ENCODE data around the gene KIAA1755. TPM values are rescaled to one million over a fixed set of nuclear protein-coding genes. Genes with fewer than 3 reads are reported as not detected.
A peak's percentile ranks its signal among the peaks of the same experiment; 100 is the strongest.

Gene KIAA1755
- total and polyA plus RNA-seq, 9 of the 15 experiments (the other 6 are each of a cell fraction or from before 2014, with no cell fraction given) = not detected

GRCh38 chr20:38210741-38211140 lies 49.8 kb downstream of the KIAA1755 start:
- Histone ChIP-seq H3K27me3 (ENCODE audit: control insufficient read depth in 2 of 2, insufficient read depth in 2 of 2, low read length in 2 of 2) (peaks cover 10 to 31% of the 10 kb centered on the region in 2 experiments; a peak in 4 of 5 replicates), H2AFZ (ENCODE audit: low read depth, low read length) (no peak overlapping the region), H3K9me3 (replicated peaks; ENCODE audit: control insufficient read depth, insufficient read depth, low read depth, low read length) (no peaks in the 10 kb centered on the region; the same call in 1 of the 2 replicates), H3K27ac (ENCODE audit: extremely low read depth, low read depth, low read length) (no peak overlapping the region), H3K79me2 (ENCODE audit: control insufficient read depth, insufficient read depth, low read length) (no peaks in the 10 kb centered on the region), H3K9me1 (ENCODE audit: control insufficient read depth, insufficient read depth, low read length) (no peaks in the 10 kb centered on the region), H4K20me1 (replicated peaks; ENCODE audit: control insufficient read depth, insufficient read depth, low read length) (no peaks in the 10 kb centered on the region; the same call in 1 of the 2 replicates), H3K4me2 (ENCODE audit: insufficient read depth, low read length) (no peak overlapping the region), H3K4me1 (replicated peaks in 1 of 2; ENCODE audit: control insufficient read depth in 2 of 2, insufficient read depth in 2 of 2, low read length in 2 of 2) (peaks cover 0 to 7% of the 10 kb centered on the region in 2 experiments; a peak in 1 of 5 replicates), H3K36me3 (ENCODE audit: control insufficient read depth, insufficient read depth, low read length) (no peaks in the 10 kb centered on the region), H3K9ac (ENCODE audit: insufficient read depth in 1 of 2, low read depth in 2 of 2, low read length in 2 of 2) (no peak overlapping the region), H3K4me3 (no peak overlapping the region)
- in situ Hi-C loops (cut with MboI) = loop anchor here (5.0 to 10.0 kb wide), 2 partner anchors 153 to 316 kb away; no protein-coding TSS in a partner anchor
- WGBS (ENCODE audit: insufficient coverage, low coverage, missing lambda C conversion rate) = 0% methylated on average over 5 of the region's 6 CpGs
- CTCF ChIA-PET (ENCODE audit: low intra/inter-chr PET ratio) = no interaction called here
- DNase-seq (ENCODE audit: extremely low read depth in 1 of 4, low spot score in 3 of 4) = peak in 2 of 4 experiments; percentile 54 to 55
- no peak for FAIRE-seq
- no TSS peak for BruUV-seq (replicated peaks)
- POLR2A ChIA-PET = no interaction called here
- no peak for ATAC-seq
- intact Hi-C loops (cut with micrococcal nuclease) = no loop called here
- no peak for TF ChIP-seq ZNF212 (CRISPR knock-in tag; IDR thresholded peaks at IDR 0.05)
- no peak for TF ChIP-seq PML (IDR thresholded peaks at IDR 0.05; ENCODE audit: low read length)
- no peak for TF ChIP-seq STAT5B (CRISPR knock-in tag; IDR thresholded peaks at IDR 0.05)
- peak; percentile 29; the same call in 1 of the 2 replicates for TF ChIP-seq MAFK (IDR thresholded peaks at IDR 0.05; ENCODE audit: low read length)
- no peak for TF ChIP-seq STAG1 (CRISPR knock-in tag; IDR thresholded peaks at IDR 0.05; ENCODE audit: borderline replicate concordance)
- TF ChIP-seq NONO (IDR thresholded peaks at IDR 0.05; ENCODE audit: low read depth in 2 of 2, low read length in 1 of 2) = no peak
- no peak for TF ChIP-seq HDAC3 (IDR thresholded peaks at IDR 0.05; ENCODE audit: borderline replicate concordance, partially characterized antibody)
- no peak for TF ChIP-seq SRSF7 (optimal IDR thresholded peaks at IDR 0.05; ENCODE audit: low read depth, low read length)
- no peak for TF ChIP-seq TARDBP (IDR thresholded peaks at IDR 0.05)
- no peak for TF ChIP-seq SMARCE1 (IDR thresholded peaks at IDR 0.05)
- TF ChIP-seq RAD21 (CRISPR knock-in tag; conservative IDR thresholded peaks at IDR 0.05 in 1 of 2, IDR thresholded peaks at IDR 0.05 in 1 of 2) = no peak
- TF ChIP-seq POLR2A (conservative IDR thresholded peaks at IDR 0.05) = no peak
- no peak for TF ChIP-seq POLR2G (IDR thresholded peaks at IDR 0.05; ENCODE audit: low read depth, low read length)
- TF ChIP-seq FOXA3 (CRISPR knock-in tag; conservative IDR thresholded peaks at IDR 0.05 in 1 of 2, IDR thresholded peaks at IDR 0.05 in 1 of 2) = no peak
- TF ChIP-seq VEZF1 (CRISPR knock-in tag; IDR thresholded peaks at IDR 0.05) = 0 out of 2 replicates have a peak, but pooled peaks have one; percentile 7
- no peak for TF ChIP-seq BRD9 (IDR thresholded peaks at IDR 0.05; ENCODE audit: low read depth, partially characterized antibody)
- no peak for TF ChIP-seq ZNF324 (CRISPR knock-in tag; IDR thresholded peaks at IDR 0.05)
- no peak for TF ChIP-seq ESRRB (CRISPR knock-in tag; IDR thresholded peaks at IDR 0.05; ENCODE audit: borderline replicate concordance)
- no peak for TF ChIP-seq ZKSCAN1 (IDR thresholded peaks at IDR 0.05; ENCODE audit: low read depth, low read length)
- TF ChIP-seq ZNF785 (CRISPR knock-in tag; IDR thresholded peaks at IDR 0.05) = no peak
- no peak for TF ChIP-seq GABPB1 (CRISPR knock-in tag; IDR thresholded peaks at IDR 0.05)
- TF ChIP-seq HINFP (tag; conservative IDR thresholded peaks at IDR 0.05; ENCODE audit: low read depth) = no peak
- TF ChIP-seq ZNF165 (CRISPR knock-in tag; IDR thresholded peaks at IDR 0.05; ENCODE audit: borderline replicate concordance) = no peak
- TF ChIP-seq SETDB1 (IDR thresholded peaks at IDR 0.05; ENCODE audit: low read length) = no peak

Data from K562 (cell line).